Prostate gland (tissue), 2 donors: Measurements from ENCODE around the gene PARK7. TPM values are rescaled to one million over a fixed set of nuclear protein-coding genes. Genes with fewer than 3 reads are reported as not detected.
A peak's percentile ranks its signal among the peaks of the same experiment; 100 is the strongest.

Experiments used
- DNase-seq: peaks from one replicate; pipeline ENCODE4 v3.0.0-alpha.2; 2019; ENCODE audit warnings: low spot score
- H3K27ac ChIP-seq, 2 donors: fragments of 200-600 bp; sonication (generic); 2 replicates each; pipeline ENCODE4 v1.5.1; 2017 to 2019
- H3K27me3 ChIP-seq: fragments of 200-600 bp; sonication (generic); replicated peaks from 2 replicates; pipeline ENCODE4 v1.5.1; 2019; ENCODE audit not compliant: insufficient read depth
- H3K36me3 ChIP-seq, 2 donors: fragments of 200-600 bp; sonication (generic); 1 replicate in 1 of 2; 2 replicates in 1 of 2; pipeline versions ENCODE4 v1.5.1 to v1.8.1; 2017 to 2019
- H3K4me1 ChIP-seq: fragments of 200-600 bp; sonication (generic); replicated peaks from 2 replicates; pipeline ENCODE4 v1.5.1; 2019
- H3K4me3 ChIP-seq, 2 donors: fragments of 200-600 bp; sonication (generic); 2 replicates each; pipeline ENCODE4 v1.5.1; 2017 to 2019
- H3K9me3 ChIP-seq: fragments of 200-600 bp; sonication (generic); 2 replicates; pipeline ENCODE4 v1.5.1; 2017
- POLR2A ChIP-seq: fragments of 450-650 bp; IDR thresholded peaks from one replicate; pipeline ENCODE4 v1.6.1; 2016; ENCODE audit warnings: antibody characterized with exemption, mild to moderate bottlenecking
- POLR2AphosphoS5 ChIP-seq: sonication (generic); formaldehyde crosslinking; IDR thresholded peaks from one replicate; pipeline ENCODE4 v1.6.1; 2017; ENCODE audit warnings: antibody characterized with exemption
- WGBS: methylation state at CpG from one replicate; pipeline ENCODE4 v1.1.5; 2018; 5-methylcytosine and 5-hydroxymethylcytosine counted together
- intact Hi-C: fragments of 100-400 bp; cut with DNase I; formaldehyde crosslinking; loops from one replicate; pipeline ENCODE4 v1.14.2; 2022
- total RNA-seq, 2 donors: library from RNA; depleted of rRNA; stranded (reverse); fragments of >200 nt; gene quantifications; one replicate each; pipeline ENCODE4 v1.1.0, GENCODE V29; 2016
- TF ChIP-seq, protein P1 (sequence below), 4 experiments: fragments of 200-600 bp in 2 of 4; fragments of 450-650 bp in 2 of 4; sonication (generic) in 2 of 4; IDR thresholded peaks; 1 replicate in 3 of 4; 2 replicates in 1 of 4; pipeline ENCODE4 v1.5.1; 2016 to 2019; ENCODE audit warnings: antibody characterized with exemption in 4 of 4, mild to moderate bottlenecking in 2 of 4, moderate library complexity in 2 of 4

Gene PARK7
- total RNA-seq, 2 donors from 2014 or later, result 156 to 284 TPM

DNA sequence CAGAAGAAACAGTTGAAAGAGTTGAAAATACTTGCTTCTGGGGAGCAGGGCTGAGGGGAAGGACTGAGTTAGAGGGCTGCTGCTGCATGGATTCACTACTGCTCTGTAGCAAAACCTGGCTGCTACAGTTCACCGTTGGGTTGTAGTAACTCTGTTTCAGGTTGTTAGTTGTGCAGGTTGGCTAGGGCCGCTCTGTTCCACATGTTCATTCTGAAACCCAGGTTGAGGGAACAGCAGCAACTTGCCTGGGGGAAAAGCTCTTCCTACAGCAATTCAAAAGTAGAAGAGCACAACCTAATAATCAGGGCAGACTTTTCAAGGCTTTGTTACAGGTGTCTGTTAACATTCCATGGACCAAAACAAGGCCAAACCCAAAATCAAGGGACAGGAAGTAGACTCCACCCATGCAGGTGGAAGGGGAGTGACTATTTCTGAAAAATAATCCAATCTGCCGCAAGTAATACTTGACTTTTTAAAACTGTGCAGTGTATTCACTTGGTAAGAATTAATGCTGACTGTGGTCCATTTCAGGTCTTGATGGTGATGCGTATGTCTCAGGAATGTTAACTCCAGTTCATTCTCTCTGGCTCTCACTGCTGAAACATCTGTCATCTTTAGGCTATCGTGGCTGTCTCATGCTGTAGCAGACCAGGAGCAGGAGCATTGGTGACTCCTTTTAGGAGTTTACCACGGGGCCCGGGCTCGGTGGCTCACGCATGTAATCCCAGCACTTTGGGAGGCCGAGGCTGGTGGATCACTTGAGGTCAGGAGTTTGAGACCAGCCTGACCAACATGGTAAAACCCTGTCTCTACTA is 5.1 kb upstream of the PARK7 start:
- Histone ChIP-seq H3K27ac (no peak overlapping the region), H3K4me1 (peaks cover 4% of the 10 kb centered on the region), H3K4me3 (no peak overlapping the region), H3K27me3 (no peaks in the 10 kb centered on the region), H3K36me3 (no peaks in the 10 kb centered on the region), H3K9me3 (no peaks in the 10 kb centered on the region)
- TF ChIP-seq, protein P1, sequence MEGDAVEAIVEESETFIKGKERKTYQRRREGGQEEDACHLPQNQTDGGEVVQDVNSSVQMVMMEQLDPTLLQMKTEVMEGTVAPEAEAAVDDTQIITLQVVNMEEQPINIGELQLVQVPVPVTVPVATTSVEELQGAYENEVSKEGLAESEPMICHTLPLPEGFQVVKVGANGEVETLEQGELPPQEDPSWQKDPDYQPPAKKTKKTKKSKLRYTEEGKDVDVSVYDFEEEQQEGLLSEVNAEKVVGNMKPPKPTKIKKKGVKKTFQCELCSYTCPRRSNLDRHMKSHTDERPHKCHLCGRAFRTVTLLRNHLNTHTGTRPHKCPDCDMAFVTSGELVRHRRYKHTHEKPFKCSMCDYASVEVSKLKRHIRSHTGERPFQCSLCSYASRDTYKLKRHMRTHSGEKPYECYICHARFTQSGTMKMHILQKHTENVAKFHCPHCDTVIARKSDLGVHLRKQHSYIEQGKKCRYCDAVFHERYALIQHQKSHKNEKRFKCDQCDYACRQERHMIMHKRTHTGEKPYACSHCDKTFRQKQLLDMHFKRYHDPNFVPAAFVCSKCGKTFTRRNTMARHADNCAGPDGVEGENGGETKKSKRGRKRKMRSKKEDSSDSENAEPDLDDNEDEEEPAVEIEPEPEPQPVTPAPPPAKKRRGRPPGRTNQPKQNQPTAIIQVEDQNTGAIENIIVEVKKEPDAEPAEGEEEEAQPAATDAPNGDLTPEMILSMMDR (IDR thresholded peaks at IDR 0.05), result no peak
- TF ChIP-seq POLR2AphosphoS5, result no peak
- no peak for TF ChIP-seq POLR2A
- WGBS, result 89% methylated on average over 10 of the region's 10 CpGs
- intact Hi-C loops, result no loop called here
- DNase-seq, result no peak

DNA sequence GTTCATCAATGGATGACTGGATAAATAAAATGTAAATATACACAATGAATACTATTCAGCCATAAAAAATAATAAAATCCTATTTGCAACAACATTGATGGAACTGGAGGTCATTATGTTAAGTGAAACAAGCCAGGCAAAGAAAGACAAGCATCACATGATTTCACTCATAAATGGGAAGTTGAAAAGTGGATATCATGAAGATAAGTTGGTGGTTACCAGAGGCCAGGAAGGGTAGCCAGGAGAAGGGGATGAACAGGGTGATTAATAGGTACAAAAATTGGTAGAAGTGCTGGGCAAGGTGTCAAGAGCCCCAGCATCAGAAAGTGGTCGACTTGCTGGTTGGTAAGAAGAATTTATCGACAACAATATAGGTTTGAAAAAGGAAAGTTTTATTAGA is 1.3 kb upstream of the PARK7 start:
- Histone ChIP-seq H3K4me3 (no peak overlapping the region), H3K27me3 (no peaks in the 10 kb centered on the region), H3K27ac (no peak overlapping the region), H3K36me3 (no peaks in the 10 kb centered on the region), H3K9me3 (no peaks in the 10 kb centered on the region), H3K4me1 (peaks cover 10% of the 10 kb centered on the region)
- TF ChIP-seq POLR2A, result no peak
- no peak for TF ChIP-seq POLR2AphosphoS5
- TF ChIP-seq, protein P1 (IDR thresholded peaks at IDR 0.05), result no peak
- intact Hi-C loops, result no loop called here
- 85% methylated on average over 2 of the region's 2 CpGs for WGBS
- no peak for DNase-seq

DNA sequence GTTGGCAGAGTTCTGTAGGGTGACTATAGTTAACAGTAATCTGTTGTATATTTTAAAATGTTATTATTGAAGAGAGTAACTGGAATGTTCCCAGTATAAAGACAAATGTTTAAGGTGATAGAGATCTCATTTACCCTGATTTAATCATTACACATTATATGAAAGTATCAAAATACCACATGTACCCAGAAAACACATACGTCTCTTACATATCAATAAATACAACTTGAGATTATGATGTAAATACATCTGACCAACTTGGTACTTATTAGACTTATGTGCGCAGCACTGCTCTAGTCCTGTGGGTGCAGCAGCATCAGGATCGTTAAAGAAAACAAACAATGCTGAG is 670 bp upstream of the PARK7 start:
- intact Hi-C loops, result no loop called here
- no peaks in the 10 kb centered on the region for H3K27me3 ChIP-seq
- peak overlapping the region; percentile 86 to 94 for H3K27ac ChIP-seq
- H3K4me1 ChIP-seq, result peaks cover 10% of the 10 kb centered on the region
- peaks cover 0 to 5% of the 10 kb centered on the region in 2 donors for H3K36me3 ChIP-seq
- TF ChIP-seq POLR2AphosphoS5 (no peak), POLR2A (no peak)
- TF ChIP-seq, protein P1 (IDR thresholded peaks at IDR 0.05), result no peak
- 0% methylated on average over 3 of the region's 3 CpGs for WGBS
- H3K4me3 ChIP-seq, result peak overlapping the region; percentile 75 to 93
- no peaks in the 10 kb centered on the region for H3K9me3 ChIP-seq
- no peak for DNase-seq

DNA sequence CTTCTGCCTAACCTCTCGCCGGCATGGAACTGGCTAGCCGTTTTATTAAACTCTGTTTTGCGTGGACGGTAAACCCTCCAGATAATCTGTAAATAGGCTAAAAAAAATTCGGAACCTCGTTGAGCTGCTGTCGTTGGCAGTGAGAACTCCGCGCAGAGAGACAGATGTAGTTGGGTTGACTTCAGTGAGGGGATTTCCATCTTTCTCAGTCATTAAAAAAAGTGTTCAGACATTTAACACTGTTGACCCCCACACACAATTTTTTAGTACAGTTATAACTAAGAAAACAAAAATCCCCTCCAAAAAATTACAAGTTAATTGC is 464 bp downstream of the PARK7 start:
- no peak for DNase-seq
- intact Hi-C loops, result no loop called here
- Histone ChIP-seq H3K4me3 (peak overlapping the region; percentile 75 to 93), H3K36me3 (peaks cover 0 to 12% of the 10 kb centered on the region in 2 donors), H3K4me1 (peaks cover 10% of the 10 kb centered on the region), H3K9me3 (no peaks in the 10 kb centered on the region), H3K27me3 (no peaks in the 10 kb centered on the region), H3K27ac (peak overlapping the region; percentile 86 to 94)
- TF ChIP-seq POLR2A (no peak), POLR2AphosphoS5 (no peak)
- TF ChIP-seq, protein P1 (IDR thresholded peaks at IDR 0.05), result no peak
- WGBS, result under 1% methylated on average over 10 of the region's 10 CpGs
